ENCODE data around the gene FADS2. TPM values are rescaled to one million over a fixed set of nuclear protein-coding genes. Genes with fewer than 3 reads are reported as not detected.

The FADS2 gene
- total RNA-seq, 8 experiments from 2014 or later = 80.3 to 358 (median 141) TPM

DNA sequence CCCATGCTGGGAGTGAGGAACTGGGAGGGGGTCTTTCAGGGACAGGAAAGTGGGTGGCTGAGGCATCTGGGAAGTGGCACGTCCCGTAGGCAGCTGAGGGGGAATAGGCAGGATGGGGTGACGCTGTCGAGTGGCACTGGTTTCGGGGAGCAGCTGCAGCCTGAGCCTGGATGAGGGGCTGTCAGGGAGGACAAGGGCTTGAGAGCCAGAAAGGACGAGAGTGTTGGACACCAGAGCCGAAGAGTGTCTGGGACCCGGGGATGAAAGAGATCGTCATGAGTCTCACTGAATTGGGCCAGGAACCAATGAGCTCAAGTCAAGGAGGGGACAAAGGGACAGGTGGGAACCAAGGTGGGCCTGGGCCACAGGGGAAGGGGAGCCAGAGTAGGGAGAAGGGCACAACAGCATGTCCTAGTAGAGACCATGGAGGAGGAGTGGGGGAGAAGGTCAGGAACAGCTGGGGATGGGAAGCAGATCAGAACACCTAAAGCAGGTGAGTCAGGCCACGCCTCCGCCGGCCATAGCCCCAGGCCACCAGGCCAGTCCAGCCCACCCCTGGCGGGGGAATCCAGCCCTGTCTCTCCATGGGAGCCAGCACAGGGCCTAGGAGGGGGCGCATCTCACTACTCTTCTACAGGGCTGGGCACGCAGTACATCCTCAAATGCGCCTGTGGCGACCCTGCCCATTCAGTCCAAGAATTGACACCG lies 85.0 kb downstream of the FADS2 start:
- no peak for ATAC-seq (replicated peaks in 6 of 8)
- peaks cover 12 to 18% of the 10 kb centered on the region in 2 donors for H3K4me1 ChIP-seq (replicated peaks in 1 of 2)
- H3K4me3 ChIP-seq = no peak overlapping the region
- in situ Hi-C loops (cut with MboI; ENCODE audit: low pct_unique_long_range_greater_than_20kb in 2 of 9, low sequenced_read_pairs in 9 of 9, unreplicated experiment in 9 of 9) = no loop called here
- H3K27ac ChIP-seq = no peak overlapping the region
- WGBS, 10 experiments = 40 to 100% (median 81%) methylated on average over 1 to 9 of the region's 18 CpGs; no CpG with 5 or more reads in 2 of the 10 experiments

DNA sequence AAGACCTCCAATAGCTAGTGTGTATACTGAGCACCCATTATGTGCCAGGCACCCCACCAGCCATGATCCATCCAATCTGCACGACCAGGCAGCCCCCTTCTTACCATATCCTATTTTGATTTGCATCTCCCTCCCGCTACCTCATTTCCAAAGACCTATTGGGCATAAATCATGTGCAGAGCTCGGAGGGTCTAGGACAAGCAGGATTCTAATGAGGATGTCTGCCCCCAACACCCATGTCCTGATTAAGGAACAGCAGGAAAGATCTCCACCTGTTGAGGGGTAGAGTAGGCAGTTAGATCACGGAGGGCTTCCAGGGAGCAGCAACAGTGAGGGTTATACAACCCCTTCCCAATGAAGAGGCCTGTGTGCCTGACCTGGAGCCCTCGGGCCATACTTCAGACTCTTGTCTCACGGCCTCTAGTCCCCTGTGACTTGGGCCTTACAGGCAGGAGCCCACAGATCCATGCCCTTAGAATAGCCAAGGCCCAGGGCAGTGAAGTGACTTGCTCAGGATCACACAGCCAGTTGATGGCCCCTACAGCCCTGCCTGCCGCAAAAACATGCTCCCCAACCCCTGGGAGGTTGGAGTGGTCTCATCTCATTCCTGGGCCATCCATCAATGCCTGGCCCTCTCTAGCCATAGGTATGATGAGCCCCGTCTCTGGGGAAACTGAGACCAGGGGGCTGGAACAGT lies 85.7 kb downstream of the FADS2 start:
- Histone ChIP-seq H3K27ac (no peak overlapping the region), H3K4me1 (replicated peaks in 1 of 2) (peaks cover 7 to 13% of the 10 kb centered on the region in 2 donors), H3K4me3 (no peak overlapping the region)
- WGBS, 10 experiments = 50 to 100% (median 80%) methylated on average over 1 to 2 of the region's 8 CpGs; no CpG with 5 or more reads in 5 of the 10 experiments
- in situ Hi-C loops (cut with MboI; ENCODE audit: low pct_unique_long_range_greater_than_20kb in 2 of 9, low sequenced_read_pairs in 9 of 9, unreplicated experiment in 9 of 9) = no loop called here
- no peak for ATAC-seq (replicated peaks in 6 of 8)

DNA sequence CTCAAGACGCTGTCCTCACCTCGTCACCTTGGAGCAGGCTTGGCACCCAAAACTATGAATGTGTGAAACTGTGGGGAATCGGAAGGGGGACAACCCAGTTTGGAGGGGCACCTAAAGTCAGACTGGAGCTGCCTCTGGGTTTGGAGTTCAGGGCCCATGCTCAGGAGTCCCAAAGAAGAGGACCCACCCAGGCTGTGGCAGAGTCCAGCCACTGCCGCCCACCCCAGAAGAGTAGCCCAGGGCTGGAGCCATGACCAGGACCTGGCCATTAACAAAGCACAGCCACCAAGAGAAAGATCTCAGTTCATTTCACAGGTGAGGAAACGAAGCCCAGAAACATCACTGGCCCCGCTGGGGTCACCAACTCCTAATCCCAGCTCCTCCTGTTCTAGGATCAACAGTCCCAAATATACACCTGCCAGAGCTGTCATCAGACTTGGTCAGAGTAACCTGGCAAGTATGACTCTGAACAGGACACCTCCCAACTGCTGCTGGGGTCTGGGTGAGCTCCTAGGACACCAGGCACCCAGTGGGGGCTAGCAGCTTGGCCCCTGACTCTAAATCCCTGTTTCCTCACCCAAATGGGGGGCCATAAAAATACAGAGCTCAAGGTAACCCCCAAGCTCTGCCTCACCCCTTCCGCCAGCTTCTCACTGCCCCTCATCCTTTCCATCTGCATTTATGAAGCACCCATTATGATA lies 86.5 kb downstream of the FADS2 start:
- in situ Hi-C loops (cut with MboI; ENCODE audit: low pct_unique_long_range_greater_than_20kb in 2 of 9, low sequenced_read_pairs in 9 of 9, unreplicated experiment in 9 of 9) = no loop called here
- no peak for ATAC-seq (replicated peaks in 6 of 8)
- no peak overlapping the region for H3K4me3 ChIP-seq
- 58 to 100% (median 95%) methylated on average over 1 to 5 of the region's 7 CpGs; no CpG with 5 or more reads in 4 of the 10 experiments for WGBS, 10 experiments
- no peak overlapping the region for H3K27ac ChIP-seq
- H3K4me1 ChIP-seq (replicated peaks in 1 of 2) = peaks cover 0 to 6% of the 10 kb centered on the region in 2 donors

DNA sequence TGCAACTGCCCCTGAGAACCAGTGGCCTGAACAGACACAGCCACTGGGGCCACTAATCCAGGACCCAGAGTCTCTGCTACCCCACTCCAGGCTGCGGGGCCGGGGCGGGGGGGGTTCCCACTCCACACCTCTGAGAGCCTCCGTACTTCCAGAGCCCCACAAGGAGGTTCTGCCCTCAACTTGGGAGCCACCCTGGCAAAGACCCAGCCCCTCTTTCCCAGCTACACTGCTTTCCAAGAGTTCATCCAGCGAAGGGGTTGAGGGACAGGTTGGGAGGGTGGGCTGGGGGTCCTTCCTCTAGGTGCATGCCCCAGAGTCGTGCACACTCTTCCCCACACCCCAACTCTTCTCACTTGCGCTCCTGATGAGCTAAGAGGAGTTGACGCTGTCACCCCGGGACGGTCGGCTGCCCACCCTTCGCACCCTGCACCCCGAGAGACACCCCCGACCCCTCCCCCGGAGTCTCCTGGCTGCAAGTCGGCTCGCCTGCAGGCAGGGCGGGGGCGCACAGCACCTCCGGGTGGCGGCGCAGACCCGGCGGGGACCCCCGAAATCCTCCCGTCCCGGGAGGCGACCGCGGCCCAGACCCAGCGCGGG lies 88.7 kb downstream of the FADS2 start:
- H3K4me3 ChIP-seq = peak overlapping the region; percentile 46 to 73 (median 49)
- H3K27ac ChIP-seq = peak overlapping the region in 1 of 2 donors; percentile 18
- in situ Hi-C loops (cut with MboI; ENCODE audit: low pct_unique_long_range_greater_than_20kb in 2 of 9, low sequenced_read_pairs in 9 of 9, unreplicated experiment in 9 of 9) = no loop called here
- peak in 7 of 8 experiments; percentile 1 to 42 (median 29) for ATAC-seq (replicated peaks in 6 of 8)
- H3K4me1 ChIP-seq (replicated peaks in 1 of 2) = peaks cover 0 to 6% of the 10 kb centered on the region in 2 donors
- no CpG with 5 or more reads among the region's 32 CpGs for WGBS, 10 experiments

Other genes with a start within 250 kb of the FADS2 start
- gene SYT7, start 247.2 kb upstream of the FADS2 start, total RNA-seq = 10 to 100 TPM in 4 of 8 experiments, 1 to 10 TPM in 2, under 1 TPM in 2; 0.27 to 13.6 (median 9.7) TPM
- gene DAGLA, start 147.9 kb upstream of the FADS2 start, total RNA-seq = 1 to 10 TPM; 2.0 to 5.0 (median 2.6) TPM
- gene MYRF, start 75.7 kb upstream of the FADS2 start, total RNA-seq = 1 to 10 TPM in 7 of 8 experiments, under 1 TPM in 1; 0.92 to 4.0 (median 2.3) TPM
- 100 to 1,000 TPM; 138 to 330 (median 269) TPM for gene TMEM258, start 35.7 kb upstream of the FADS2 start, total RNA-seq
- 10 to 100 TPM in 7 of 8 experiments, 1 to 10 TPM in 1; 7.5 to 59.0 (median 16.6) TPM for gene FEN1, start 35.4 kb upstream of the FADS2 start, total RNA-seq
- 100 to 1,000 TPM in 5 of 8 experiments, 10 to 100 TPM in 3; 55.0 to 165 (median 116) TPM for gene FADS1, start 11.3 kb upstream of the FADS2 start, total RNA-seq
- 10 to 100 TPM in 6 of 8 experiments, 1 to 10 TPM in 2; 7.9 to 48.8 (median 11.8) TPM for gene FADS3, start 63.2 kb downstream of the FADS2 start, total RNA-seq
- 10 to 100 TPM in 1 of 8 experiments, 1 to 10 TPM in 6, under 1 TPM in 1; 0.50 to 12.8 (median 2.5) TPM for gene RAB3IL1, start 89.3 kb downstream of the FADS2 start, total RNA-seq
- gene BEST1, start 122.1 kb downstream of the FADS2 start, total RNA-seq = 10 to 100 TPM in 1 of 8 experiments, 1 to 10 TPM in 7; 2.5 to 10.7 (median 5.5) TPM
- gene FTH1, start 139.3 kb downstream of the FADS2 start, total RNA-seq = 1,000 to 10,000 TPM in 6 of 8 experiments, 100 to 1,000 TPM in 2; 863 to 2,225 (median 1,257) TPM

Measured in motor neuron (in vitro differentiated cells).